Measurements from ENCODE around the gene PRIM2.

GRCh38 chr6:57279013-57279412 lies 38.4 kb upstream of the PRIM2 start:
- TF ChIP-seq POLR2AphosphoS5 (IDR thresholded peaks at IDR 0.05) (no peak), CTCF (IDR thresholded peaks at IDR 0.05; ENCODE audit: poor library complexity, severe bottlenecking) (no peak), REST (IDR thresholded peaks at IDR 0.05; ENCODE audit: borderline replicate concordance) (no peak), EP300 (conservative IDR thresholded peaks at IDR 0.05; ENCODE audit: poor library complexity, severe bottlenecking) (no peak), RAD21 (conservative IDR thresholded peaks at IDR 0.05) (no peak), EZH2 (IDR thresholded peaks at IDR 0.05; ENCODE audit: borderline replicate concordance, insufficient read depth, low read length, poor library complexity, severe bottlenecking) (no peak)

All from neural cell (in vitro differentiated cells).